ENCODE results near the gene FZD10.

DNA sequence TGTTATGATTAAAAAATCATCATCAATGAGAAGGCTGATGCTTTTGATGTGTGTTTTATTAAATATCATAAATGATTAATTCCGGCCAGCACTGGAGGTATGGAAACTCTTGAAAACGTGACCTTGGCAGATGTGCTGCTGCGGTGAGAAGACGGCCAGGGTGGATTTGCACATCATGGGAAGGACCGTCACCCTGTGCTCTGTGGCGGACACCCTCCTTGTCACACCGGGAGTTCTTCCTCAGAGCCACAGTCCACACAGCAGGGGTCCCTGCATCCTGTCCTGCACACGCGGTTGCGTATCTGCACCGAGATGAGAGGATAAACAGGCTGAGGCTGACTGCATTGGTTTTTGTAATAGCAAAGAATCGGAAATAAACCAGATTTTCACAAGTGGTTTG lies 33.5 kb downstream of the FZD10 start:
- TF ChIP-seq, protein P1, sequence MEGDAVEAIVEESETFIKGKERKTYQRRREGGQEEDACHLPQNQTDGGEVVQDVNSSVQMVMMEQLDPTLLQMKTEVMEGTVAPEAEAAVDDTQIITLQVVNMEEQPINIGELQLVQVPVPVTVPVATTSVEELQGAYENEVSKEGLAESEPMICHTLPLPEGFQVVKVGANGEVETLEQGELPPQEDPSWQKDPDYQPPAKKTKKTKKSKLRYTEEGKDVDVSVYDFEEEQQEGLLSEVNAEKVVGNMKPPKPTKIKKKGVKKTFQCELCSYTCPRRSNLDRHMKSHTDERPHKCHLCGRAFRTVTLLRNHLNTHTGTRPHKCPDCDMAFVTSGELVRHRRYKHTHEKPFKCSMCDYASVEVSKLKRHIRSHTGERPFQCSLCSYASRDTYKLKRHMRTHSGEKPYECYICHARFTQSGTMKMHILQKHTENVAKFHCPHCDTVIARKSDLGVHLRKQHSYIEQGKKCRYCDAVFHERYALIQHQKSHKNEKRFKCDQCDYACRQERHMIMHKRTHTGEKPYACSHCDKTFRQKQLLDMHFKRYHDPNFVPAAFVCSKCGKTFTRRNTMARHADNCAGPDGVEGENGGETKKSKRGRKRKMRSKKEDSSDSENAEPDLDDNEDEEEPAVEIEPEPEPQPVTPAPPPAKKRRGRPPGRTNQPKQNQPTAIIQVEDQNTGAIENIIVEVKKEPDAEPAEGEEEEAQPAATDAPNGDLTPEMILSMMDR (IDR thresholded peaks at IDR 0.05) = no peak
- TF ChIP-seq EP300 (IDR thresholded peaks at IDR 0.05) = no peak

Measured in tibial nerve (tissue), 4 donors.